HEK293 (cell line): ENCODE measurements around the gene ANXA4.

Experiments used
- CTCF ChIA-PET: fragments of 350-600 bp; formaldehyde crosslinking; extraction: SDS; loops from one replicate; lab custom pipeline; 2021; ENCODE audit warnings: antibody characterized with exemption; lab: Yijun Ruan, JAX
- POLR2A ChIA-PET: fragments of 300-600 bp; formaldehyde crosslinking; extraction: SDS; loops from one replicate; lab custom pipeline; 2020; ENCODE audit warnings: antibody characterized with exemption, inconsistent platforms; lab: Yijun Ruan, JAX
- H3K27ac ChIP-seq: fragments of 200-500 bp; sonication (Bioruptor generic); 2 replicates; pipeline ENCODE4 v1.5.1; 2014; ENCODE audit warnings: low read depth, low read length, control low read depth, inconsistent platforms; ENCODE audit errors: extremely low read depth
- H3K36me3 ChIP-seq, 2 experiments: fragments of 200-500 bp in 1 of 2; sonication (Bioruptor generic) in 1 of 2; 1 replicate in 1 of 2; 2 replicates in 1 of 2; pipeline ENCODE4 v1.5.1; 2014 to 2017; ENCODE audit warnings: inconsistent platforms in 2 of 2, low read length in 2 of 2; ENCODE audit not compliant: control insufficient read depth in 2 of 2, insufficient read depth in 1 of 2
- H3K4me1 ChIP-seq: fragments of 200-500 bp; sonication (Bioruptor generic); 2 replicates; pipeline ENCODE4 v1.5.1; 2014; ENCODE audit warnings: mild to moderate bottlenecking, low read length, inconsistent platforms; ENCODE audit not compliant: control insufficient read depth, insufficient read depth
- H3K4me3 ChIP-seq: 2 replicates; pipeline ENCODE4 v1.5.1; 2011; ENCODE audit warnings: low read depth, mild to moderate bottlenecking, control low read depth, low read length, moderate library complexity
- H3K9me3 ChIP-seq: fragments of 200-500 bp; sonication (Bioruptor generic); 2 replicates; pipeline ENCODE4 v1.5.1; 2014; ENCODE audit warnings: low read depth, low read length, inconsistent platforms; ENCODE audit not compliant: control insufficient read depth, insufficient read depth
- CTCF ChIP-seq: fragments of 450-650 bp; formaldehyde crosslinking; IDR thresholded peaks from 2 replicates; pipeline ENCODE4 v1.5.1; 2016; ENCODE audit warnings: missing biosample characterization, missing genetic modification characterization
- HOXA7 ChIP-seq: sonication (generic); formaldehyde crosslinking; IDR thresholded peaks from 2 replicates; pipeline ENCODE4 v1.8.1; 2022; ENCODE audit warnings: missing genetic modification reagents, borderline replicate concordance
- MYNN ChIP-seq: fragments of 450-650 bp; formaldehyde crosslinking; IDR thresholded peaks from 2 replicates; pipeline ENCODE4 v1.5.1; 2016; ENCODE audit warnings: missing biosample characterization, missing genetic modification characterization, borderline replicate concordance
- PATZ1 ChIP-seq: fragments of 450-650 bp; formaldehyde crosslinking; IDR thresholded peaks from 2 replicates; pipeline ENCODE4 v1.5.1; 2016; ENCODE audit warnings: missing biosample characterization, missing genetic modification characterization
- SCRT2 ChIP-seq: fragments of 450-650 bp; formaldehyde crosslinking; IDR thresholded peaks from 2 replicates; pipeline ENCODE4 v1.5.1; 2016; ENCODE audit warnings: missing biosample characterization, missing genetic modification characterization
- ZEB2 ChIP-seq: fragments of 450-650 bp; formaldehyde crosslinking; IDR thresholded peaks from 2 replicates; pipeline ENCODE4 v1.5.1; 2016; ENCODE audit warnings: missing biosample characterization, missing genetic modification characterization
- ZIC2 ChIP-seq: fragments of 450-650 bp; formaldehyde crosslinking; IDR thresholded peaks from 2 replicates; pipeline ENCODE4 v1.5.1; 2016; ENCODE audit warnings: missing biosample characterization, missing genetic modification characterization
- ZNF114 ChIP-seq: fragments of 450-650 bp; formaldehyde crosslinking; IDR thresholded peaks from 2 replicates; pipeline ENCODE4 v1.5.0; 2017; ENCODE audit warnings: missing biosample characterization, missing genetic modification characterization
- ZNF18 ChIP-seq: fragments of 450-650 bp; formaldehyde crosslinking; IDR thresholded peaks from 2 replicates; pipeline ENCODE4 v1.5.1; 2016; ENCODE audit warnings: missing biosample characterization, missing genetic modification characterization
- ZNF404 ChIP-seq: fragments of 450-650 bp; formaldehyde crosslinking; IDR thresholded peaks from 2 replicates; pipeline ENCODE4 v1.5.1; 2017; ENCODE audit warnings: missing biosample characterization, missing genetic modification characterization
- ZNF571 ChIP-seq: fragments of 450-650 bp; formaldehyde crosslinking; IDR thresholded peaks from 2 replicates; pipeline ENCODE4 v1.5.0; 2017; ENCODE audit warnings: missing biosample characterization, missing genetic modification characterization
- ZNF580 ChIP-seq: fragments of 450-650 bp; formaldehyde crosslinking; IDR thresholded peaks from 2 replicates; pipeline ENCODE4 v1.5.1; 2016; ENCODE audit warnings: missing biosample characterization, missing genetic modification characterization
- ZSCAN4 ChIP-seq: fragments of 450-650 bp; formaldehyde crosslinking; IDR thresholded peaks from 2 replicates; pipeline ENCODE4 v1.5.1; 2017; ENCODE audit warnings: missing biosample characterization, missing genetic modification characterization
- ZSCAN5A ChIP-seq: fragments of 450-650 bp; formaldehyde crosslinking; IDR thresholded peaks from 2 replicates; pipeline ENCODE4 v1.5.1; 2016; ENCODE audit warnings: missing biosample characterization, missing genetic modification characterization

ANXA4 gene

GRCh38 chr2:69717186-69717585 is 24.7 kb upstream of the ANXA4 start (continued):
- TF ChIP-seq CTCF (tag by site-specific recombination) (no peak), ZSCAN5A (tag by site-specific recombination) (no peak), ZEB2 (tag by site-specific recombination) (no peak), ZNF114 (tag by site-specific recombination) (no peak), ZNF404 (no peak), PATZ1 (tag by site-specific recombination) (no peak), HOXA7 (no peak), MYNN (tag by site-specific recombination) (no peak)

GRCh38 chr2:69717861-69718273 is 24.1 kb upstream of the ANXA4 start:
- no peak for TF ChIP-seq SCRT2 (tag by site-specific recombination)
- TF ChIP-seq ZNF18 (tag by site-specific recombination), result no peak
- TF ChIP-seq ZIC2 (tag by site-specific recombination), result peak; percentile 85
- no peak for TF ChIP-seq ZNF580 (tag by site-specific recombination)
- TF ChIP-seq, all 188 proteins: peak for 1
- CTCF ChIA-PET, result interaction anchor here (0.6 to 1.2 kb wide), 3 partner anchors 153 to 423 kb away, joined by 3 to 6 read pairs (median 3); no protein-coding TSS in a partner anchor
- POLR2A ChIA-PET, result no interaction called here
- H3K27ac ChIP-seq, result no peak overlapping the region
- no peaks in the 10 kb centered on the region for H3K36me3 ChIP-seq
- no peak overlapping the region for H3K4me3 ChIP-seq
- H3K9me3 ChIP-seq, result no peaks in the 10 kb centered on the region
- H3K4me1 ChIP-seq, result no peaks in the 10 kb centered on the region

- Histone ChIP-seq H3K4me3 (no peak overlapping the region), H3K36me3 (no peaks in the 10 kb centered on the region), H3K4me1 (no peaks in the 10 kb centered on the region), H3K9me3 (no peaks in the 10 kb centered on the region), H3K27ac (no peak overlapping the region)
- POLR2A ChIA-PET, result interaction anchor here (0.6 to 0.7 kb wide), 2 partner anchors 90 to 154 kb away, joined by 6 to 7 read pairs; no protein-coding TSS in a partner anchor
- CTCF ChIA-PET, result interaction anchor here (0.9 to 1.4 kb wide), 3 partner anchors 152 to 194 kb away, joined by 3 to 6 read pairs (median 3); no protein-coding TSS in a partner anchor
- TF ChIP-seq ZSCAN4 (tag by site-specific recombination) (peak; percentile 96), ZNF571 (tag by site-specific recombination) (no peak)
Observed at GRCh38 chr2:69718338-69718965, 23.5 kb upstream of the ANXA4 start.
